HG02938 (cell line): ENCODE results near the gene LINC00237.
A peak's percentile ranks its signal among the peaks of the same experiment; 100 is the strongest.

Source experiments
- ATAC-seq: cut with Tn5 transposase; IDR thresholded peaks from one replicate; pipeline ENCODE4 v1.9.1; 2021; ENCODE audit warnings: mild to moderate bottlenecking, moderate library complexity; ENCODE audit not compliant: unreplicated experiment

The LINC00237 gene

DNA sequence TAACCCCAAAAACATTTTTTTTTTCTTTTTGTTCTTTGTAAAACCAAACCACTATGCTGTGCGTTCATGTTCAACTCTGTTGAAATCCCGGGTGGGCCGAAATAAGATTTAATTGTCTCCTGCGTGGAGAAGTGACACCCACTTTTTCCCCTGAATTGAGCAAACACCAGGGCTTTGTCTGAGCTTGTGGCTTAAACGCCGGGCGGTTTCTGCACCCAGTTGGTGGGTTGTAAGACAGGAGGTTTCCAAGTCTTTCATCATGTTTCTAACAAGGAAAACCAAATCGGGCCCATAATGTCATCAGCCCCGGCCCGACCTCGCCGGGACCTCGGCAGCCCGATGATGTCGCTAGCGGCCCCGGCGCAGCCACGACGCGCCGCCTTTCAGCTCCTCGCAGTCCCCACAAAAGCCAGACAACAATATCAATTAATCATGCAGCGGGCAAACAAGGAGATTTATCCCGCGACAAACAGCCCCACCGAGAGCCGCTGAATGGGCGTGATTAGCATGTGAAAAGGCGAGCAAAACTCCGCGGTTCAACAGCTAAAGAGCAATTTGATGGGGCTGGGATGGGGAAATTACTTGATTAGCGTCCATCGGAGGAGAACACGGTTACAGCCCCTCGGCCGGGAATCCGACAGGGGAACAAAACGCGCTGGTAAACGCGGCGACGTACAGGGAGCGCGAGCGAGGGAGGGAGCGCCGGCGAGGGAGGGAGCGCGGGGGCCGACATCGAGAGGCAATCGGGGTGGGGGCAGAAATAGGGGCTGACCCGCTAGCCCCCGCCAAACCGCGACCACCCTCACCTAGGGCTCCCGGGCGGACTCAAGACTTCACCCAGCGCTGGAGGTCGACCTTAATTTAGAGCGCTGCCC lies 5.3 kb downstream of the LINC00237 start:
- ATAC-seq, result no peak

DNA sequence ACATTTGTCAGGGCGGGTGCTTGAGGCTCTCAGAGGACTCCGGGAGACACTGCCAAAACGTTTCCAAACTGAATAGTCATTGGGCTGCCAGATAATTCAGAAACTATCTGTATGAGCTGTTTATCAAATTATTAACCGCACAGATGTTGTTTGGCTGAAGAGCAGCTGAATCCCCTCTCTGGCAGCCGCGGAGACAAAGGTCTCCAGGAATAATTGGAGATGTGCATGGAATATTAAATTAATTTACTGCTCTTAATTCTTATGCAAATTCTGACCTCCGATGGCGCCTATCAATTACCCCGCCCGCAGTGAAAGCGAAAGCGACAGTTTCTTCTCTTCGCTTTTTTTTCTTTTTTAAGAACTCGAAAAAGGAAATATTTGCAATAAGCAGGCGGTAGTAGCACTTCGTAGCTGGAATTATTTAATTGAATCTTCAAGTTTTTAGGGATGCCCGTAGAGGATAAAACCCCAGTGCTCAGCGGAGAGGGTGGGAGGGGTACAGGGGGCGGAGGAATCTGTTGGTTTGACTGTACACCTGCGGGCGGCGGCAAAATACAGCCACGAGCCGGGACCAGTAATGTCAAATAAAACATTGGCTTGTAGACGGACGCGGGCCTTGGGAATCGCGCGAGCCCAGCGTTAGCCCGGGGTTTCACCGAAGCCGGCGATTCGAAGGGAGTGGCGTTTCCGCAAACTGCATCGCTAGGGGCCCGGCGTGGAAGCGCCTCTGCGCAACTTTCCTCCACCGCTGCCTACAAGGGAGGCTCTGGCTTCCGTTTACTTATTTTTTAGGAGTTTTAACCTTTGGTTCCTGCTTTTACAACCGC lies 6.2 kb downstream of the LINC00237 start:
- no peak for ATAC-seq

DNA sequence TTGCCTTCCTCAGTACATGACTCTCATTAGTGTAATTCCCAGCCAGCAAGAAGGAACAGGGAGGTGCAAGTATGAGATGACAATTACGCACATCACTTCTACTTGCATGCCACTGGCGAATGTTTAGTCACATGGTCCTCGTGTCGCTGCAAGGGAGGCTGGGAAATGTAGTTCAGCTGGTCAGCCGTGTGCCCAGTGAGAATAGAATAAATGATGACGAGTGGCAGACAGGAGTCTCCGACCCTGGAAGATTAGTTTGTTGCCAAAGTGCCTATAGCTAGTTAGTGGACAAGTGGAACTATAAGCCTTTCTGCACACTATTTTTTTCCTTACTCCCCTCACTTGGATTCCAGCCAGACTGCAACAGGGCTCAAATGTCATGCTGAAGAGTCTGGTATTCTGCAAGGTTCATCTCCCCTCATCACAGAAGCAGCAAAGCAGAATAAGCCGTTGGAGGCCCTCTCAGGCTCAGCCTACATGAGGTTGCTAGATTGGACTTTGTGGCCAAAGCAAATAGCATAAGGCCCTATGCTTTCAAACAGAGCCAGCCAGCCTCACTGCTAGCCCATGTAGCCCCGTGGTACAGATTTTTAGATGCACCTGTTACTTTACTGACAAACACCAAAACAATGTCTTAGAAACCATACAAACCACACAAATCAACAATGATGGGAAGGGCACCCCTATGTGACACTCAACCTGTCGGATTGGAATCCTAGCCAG lies 9.7 kb downstream of the LINC00237 start:
- peak; percentile 37 for ATAC-seq

DNA sequence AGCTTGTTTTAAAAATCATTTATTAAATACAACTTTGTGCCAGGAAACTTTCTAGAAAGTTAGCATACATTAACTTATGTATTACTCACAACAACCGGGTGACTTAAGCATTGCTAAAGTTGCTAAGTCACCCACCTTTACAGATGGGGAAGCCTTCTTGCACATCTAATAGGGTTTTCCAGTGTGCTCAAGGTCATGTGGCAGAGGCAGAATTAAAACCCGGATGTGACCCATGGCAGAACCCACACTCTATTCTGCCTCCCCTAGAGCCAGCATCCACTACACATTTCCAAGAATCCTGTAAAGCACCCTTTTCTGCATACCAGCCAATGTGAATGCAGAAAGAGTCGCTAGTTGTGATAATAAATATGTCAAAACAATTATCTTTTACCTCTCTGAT lies 13.4 kb downstream of the LINC00237 start:
- ATAC-seq, result no peak

DNA sequence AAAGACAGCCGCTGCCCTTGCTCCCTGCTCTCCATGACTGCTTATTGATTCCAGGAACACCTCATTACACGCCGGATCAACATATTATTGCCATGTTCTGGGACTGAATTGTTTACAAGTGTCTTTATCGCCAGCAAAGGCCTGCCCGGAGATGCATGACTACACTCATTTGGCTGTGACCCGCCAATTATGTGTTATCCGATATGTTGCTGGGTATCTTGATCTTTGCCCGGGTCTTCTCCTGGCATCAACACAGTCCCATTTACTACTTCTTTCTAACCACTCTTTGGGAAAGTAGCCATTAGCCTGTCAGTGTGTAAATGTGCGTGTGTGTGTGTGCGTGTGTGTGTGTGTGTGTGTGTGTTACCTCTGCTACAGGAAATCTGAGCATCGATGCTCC lies 15.4 kb downstream of the LINC00237 start:
- ATAC-seq, result no peak

DNA sequence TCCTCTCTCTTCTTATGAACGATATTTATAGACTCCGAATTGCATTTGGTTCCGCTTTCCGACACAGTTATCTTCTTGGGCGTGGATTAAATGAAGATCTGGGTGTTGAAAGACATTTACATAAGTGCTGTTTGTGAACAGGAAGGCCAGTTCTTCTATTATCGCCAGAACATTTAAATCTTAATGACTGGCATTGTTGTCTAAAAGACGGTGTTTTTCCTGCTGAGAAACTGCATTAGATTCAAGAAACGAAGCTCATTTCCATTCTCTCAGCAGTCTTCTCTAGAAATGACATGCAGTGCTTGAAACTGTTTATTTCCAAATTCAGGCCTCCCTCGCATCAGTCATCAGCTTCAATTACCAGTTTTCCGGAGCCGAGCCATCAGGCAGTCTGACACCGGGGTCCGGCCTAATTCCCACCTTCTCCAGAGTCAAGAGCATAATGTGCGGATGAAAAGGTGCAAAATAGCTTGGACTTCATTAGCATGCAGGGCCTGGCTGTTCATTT lies 16.0 kb downstream of the LINC00237 start:
- ATAC-seq, result no peak

DNA sequence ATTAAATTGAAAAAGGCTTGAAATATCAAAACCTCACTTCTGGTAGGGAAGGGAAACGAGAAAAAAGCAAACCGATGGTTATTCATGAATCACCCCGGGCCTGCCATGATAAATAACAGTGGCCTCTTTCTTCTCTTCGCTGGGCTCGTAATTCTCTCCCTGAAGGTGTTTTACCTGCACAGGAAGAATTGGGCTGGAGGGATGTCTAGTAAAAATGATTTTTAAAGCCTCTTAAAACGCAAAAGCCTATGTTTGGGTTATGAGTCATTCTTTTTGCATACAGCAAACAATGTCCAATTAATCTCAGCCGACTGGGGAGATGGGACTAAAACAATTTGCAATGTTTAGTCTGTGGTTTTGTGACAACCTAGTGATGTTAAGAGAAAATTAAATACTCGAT lies 16.8 kb downstream of the LINC00237 start:
- no peak for ATAC-seq

DNA sequence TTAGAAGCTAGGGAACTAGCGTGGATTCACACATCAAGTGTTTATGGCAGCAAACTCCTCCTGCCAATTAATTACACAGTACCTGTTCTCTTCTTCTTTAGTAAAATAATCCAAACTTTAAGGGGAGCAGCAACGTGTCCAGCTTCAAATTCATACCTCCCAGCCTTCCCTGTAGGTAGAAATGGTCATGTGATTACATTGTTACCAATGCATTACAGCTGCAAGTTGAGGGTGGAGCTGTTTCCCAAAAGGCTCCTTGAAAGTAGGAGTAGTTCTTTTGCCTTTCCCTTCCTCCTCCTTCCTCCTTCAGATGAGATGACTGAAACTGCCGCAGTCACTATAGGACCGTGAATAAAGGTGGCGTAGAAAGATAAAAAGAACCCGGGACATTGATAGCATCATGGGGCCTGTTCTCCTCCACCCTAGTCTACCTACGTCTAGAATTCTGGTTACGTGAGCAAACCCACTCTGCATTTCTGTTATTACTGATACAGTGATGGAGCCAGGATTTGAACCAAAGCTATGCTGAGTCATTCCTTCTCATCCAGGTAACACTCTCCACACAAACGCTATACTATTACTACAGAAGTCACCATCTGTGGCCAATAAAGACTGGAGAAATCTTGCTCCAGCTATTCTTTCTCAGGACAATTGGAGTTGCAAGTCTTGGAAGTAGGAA lies 18.2 kb downstream of the LINC00237 start:
- ATAC-seq, result no peak

DNA sequence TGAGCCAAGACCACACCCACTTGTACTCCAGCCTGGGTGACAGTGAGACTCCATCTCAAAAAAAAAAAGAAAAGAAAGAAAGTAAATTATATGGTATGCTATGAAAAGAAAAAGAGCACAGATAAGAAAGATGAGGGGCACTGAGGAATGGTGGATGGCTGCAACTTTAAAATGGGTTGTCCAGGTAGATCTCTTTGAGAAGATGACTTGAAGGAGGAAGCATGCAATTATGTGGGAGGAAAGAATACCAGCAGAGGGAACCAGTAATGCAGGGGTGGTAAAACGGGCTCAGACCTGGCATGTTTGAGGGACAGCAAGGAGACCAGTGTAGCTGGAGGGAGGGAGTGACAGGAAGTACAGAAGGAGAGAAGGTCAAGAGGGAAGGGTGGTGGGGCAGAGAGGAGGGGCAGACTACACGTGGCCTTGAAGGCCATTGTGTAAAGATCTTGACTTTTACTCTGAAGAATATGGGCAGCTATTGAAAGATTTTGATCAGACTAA lies 22.3 kb downstream of the LINC00237 start:
- no peak for ATAC-seq

DNA sequence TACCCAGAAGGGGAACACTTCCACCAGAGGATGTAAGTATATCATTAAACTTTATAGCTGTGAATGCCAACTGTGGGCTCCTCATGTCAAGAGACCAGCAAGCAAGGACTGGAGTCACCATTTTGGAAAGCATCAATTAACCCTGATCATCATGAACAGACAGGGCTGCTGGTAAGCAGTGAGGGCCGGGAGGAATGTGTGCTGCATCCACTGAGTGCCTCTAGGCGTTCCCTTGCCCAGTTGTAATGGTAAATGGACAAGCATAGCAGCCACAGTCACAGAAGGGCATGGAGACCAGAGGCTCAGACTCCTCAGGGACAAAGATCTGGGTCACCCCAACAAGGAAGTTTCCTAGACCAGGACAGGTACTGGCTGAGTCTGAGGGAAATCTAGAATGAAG lies 23.6 kb downstream of the LINC00237 start:
- ATAC-seq, result no peak

DNA sequence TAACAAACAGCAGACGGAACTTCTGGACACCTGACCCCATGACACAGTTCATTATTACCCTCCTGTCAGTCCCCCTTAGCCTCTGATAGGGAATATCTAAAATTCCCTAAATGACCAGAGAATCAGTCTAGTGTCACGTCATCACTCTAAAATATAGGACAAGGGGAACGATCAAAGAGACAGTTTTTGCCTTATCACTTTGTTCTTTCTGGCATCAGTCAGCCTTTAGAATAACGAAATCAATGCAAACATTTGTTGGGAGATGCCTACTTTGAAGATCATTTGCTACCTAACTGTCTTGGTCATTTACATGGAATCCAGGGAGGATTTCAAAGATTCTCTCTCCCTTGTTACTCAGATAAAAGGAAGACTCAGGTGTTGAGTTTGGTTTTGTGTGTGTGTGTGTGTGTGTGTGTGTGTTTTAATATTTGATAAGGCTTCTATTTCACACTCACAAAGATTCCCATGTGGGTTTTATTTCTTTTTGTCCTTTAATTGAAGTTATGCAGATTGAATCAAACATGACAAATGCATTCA lies 28.3 kb downstream of the LINC00237 start:
- ATAC-seq, result no peak

DNA sequence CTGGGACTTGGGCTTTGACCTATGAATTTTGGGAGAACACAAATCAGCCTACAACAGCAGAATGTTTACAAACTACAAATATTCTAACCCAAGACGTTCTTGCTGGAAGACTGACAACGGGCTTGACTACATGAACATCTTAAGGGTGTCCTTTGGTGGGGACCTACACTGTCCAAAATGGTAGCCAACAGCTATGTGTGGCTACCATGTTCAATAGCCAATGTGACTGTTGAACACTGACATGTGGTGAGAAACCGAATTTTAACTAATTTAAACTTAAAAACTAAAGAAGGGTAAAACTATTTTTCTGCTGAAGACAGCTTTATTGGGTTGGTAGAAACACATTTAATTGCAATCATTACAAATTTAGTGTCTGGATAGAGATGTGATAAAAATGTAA lies 30.1 kb downstream of the LINC00237 start:
- ATAC-seq, result no peak

DNA sequence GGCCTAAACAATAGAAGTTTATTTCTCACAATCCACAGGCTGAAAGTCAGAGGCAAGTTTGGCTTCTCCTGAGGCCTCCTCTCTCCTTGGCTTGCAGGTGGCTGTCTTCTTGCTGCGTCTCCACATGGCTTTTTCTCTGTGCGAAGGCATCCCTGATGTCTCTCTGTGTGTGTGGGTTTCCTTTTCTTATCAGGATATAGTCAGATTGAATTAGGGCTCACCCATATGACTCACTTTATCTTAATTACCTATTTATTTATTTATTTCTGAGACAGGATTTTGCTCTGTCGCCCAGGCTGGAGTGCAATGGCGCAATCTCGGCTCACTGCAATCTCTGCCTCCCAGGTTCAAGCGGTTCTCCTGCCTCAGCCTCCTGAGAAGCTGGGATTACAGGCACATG lies 30.7 kb downstream of the LINC00237 start:
- no peak for ATAC-seq

DNA sequence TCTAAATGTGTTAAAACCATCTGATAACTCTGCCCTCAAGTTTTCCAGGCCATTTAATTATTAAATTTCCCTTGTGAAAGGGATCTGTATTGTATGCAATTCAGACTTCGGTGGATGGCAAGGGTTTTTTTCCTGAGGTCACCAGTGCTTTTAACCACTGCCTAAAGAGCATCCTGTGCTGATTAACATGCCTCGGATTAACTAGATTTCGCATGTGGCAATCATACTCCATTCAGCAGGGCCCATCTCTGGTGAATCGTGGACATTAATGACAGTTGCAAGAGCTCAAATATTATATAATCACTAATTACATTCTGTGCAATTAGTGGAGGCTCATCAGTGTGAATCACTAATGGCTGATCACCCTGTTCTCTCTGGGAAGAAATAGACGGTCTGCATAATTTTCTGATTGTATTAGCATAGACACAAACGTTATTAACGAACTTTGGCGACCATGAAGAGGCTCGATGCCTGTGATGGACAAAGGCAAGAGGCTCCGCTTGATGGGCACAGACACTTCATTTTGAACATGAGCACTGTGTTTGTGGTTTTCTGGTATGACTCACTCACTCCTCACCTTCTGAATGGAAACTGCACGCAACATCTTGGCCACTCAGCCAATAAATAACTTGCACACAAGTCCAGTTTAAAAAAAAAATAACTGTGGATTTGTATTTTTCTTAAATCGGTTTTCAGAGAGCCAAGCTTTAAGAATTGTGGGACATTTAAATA lies 31.4 kb downstream of the LINC00237 start:
- ATAC-seq, result peak; percentile 99

DNA sequence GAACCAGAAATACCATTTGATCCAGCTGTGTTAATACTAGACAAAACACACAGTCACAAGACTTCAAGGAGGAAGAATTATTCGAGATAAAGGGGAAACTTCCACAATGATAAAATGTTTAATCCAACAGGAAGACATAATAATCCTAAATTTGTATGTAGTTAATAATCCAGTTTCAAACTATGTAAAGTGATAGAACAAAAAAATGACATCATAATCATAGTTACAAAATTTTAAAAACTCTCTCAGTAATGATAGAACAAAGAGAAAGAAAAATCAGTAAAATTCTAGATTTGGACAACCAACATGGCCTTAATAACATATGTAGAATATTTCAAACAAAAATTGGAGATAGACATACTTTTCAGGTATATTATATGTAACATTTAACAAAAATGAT lies 38.9 kb downstream of the LINC00237 start:
- ATAC-seq, result no peak

DNA sequence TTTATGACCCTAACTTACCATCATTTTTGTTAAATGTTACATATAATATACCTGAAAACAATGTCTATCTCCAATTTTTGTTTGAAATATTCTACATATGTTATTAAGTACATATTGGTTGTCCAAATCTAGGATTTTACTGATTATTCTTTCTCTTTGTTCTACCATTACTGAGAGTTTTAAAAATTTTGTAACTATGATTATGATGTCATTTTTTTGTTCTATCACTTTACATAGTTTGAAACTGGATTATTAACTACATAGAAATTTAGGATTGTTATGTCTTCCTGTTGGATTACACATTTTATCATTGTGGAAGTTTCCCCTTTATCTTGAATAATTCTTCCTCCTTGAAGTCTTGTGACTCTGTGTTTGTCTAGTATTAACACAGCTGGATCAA lies 41.2 kb downstream of the LINC00237 start:
- no peak for ATAC-seq

DNA sequence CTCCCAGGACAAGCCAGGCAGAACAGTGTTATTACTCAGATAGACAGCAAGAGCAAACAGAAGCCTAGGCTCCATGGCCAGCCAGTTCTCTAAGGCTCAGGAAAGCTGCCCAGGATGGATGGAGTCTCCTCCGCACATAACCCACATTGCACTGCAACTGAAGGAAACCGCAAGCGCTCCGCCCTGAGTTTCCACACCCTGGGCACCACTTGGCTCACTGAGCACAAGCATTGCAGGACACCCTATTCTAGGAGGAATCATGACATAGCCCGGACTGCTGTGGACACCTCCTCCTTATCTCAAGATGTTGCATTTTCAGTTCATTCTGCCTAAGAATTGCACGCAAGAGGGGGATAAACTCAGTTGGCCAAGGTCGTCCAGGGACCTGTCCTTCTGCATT lies 42.9 kb downstream of the LINC00237 start:
- ATAC-seq, result no peak

DNA sequence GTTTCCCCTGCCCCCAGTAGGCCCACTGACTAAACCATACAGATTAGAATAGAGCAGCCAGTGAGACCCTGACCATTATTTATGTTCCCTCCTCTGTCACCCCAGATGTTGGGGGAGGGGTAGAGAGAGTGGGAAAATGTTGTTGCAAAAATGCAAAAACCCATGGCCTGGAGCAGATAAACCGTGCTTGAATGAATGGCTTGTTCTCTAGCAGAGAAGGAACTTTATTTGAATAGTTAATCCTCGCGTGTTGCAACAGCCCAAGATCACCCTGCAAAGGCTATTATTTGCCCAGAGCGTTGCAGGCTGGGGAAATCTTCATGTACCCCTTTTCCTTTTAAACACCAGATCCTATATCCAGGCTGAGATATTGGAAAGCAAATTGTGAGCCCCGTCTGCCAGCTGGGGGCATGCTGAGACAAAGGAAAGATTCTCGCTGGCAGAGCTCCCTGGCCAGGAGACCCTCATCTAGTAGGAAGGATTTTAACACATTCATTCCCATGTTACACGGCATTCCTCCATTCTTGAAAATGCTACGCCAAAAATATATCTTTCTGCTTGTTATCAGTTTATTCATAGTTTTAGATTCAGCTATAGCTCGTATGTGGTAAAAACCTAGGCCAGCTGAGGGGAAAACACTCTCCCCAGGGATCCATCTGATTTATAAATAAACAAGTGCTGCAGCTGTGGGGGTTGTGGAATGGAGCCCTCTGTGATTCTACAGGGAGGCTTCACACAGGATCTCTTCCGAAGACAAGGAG lies 53.0 kb downstream of the LINC00237 start:
- no peak for ATAC-seq

DNA sequence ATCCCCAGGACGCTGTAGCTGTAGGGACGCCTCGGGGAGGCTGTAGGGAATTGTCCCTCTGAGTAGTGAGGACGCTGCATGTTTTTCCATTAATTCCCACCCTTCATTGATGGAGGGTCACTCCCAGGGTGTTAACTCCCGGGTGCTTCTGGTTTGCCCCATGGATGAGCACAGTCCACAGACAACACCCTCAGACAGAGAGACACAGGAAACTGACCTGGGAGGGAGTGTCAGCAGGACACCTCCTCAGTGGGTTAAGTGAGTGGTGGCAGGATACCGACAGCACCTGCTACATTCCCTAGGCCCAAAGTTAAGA lies 53.5 kb downstream of the LINC00237 start:
- no peak for ATAC-seq
